Breast epithelium (tissue), 4 donors: ENCODE results near the gene UGT1A8. TPM values are rescaled to one million over a fixed set of nuclear protein-coding genes. Genes with fewer than 3 reads are reported as not detected.

Experiments
- DNase-seq, 2 donors: peaks; one replicate each; pipeline ENCODE4 v3.0.0-alpha.2; 2019; ENCODE audit warnings: low spot score in 2 of 2
- H3K27ac ChIP-seq, 2 donors: fragments of 200-600 bp; sonication (generic) in 1 of 2; one replicate each; pipeline ENCODE4 v1.5.1; 2016 to 2019; ENCODE audit warnings: mild to moderate bottlenecking in 1 of 2
- H3K27me3 ChIP-seq, 2 donors: fragments of 200-600 bp; sonication (generic) in 1 of 2; one replicate each; pipeline versions ENCODE4 v1.5.1 to v1.6.0; 2017 to 2019; ENCODE audit warnings: control low read depth in 1 of 2, mild to moderate bottlenecking in 1 of 2
- H3K36me3 ChIP-seq: fragments of 200-600 bp; one replicate; pipeline ENCODE4 v1.5.1; 2019
- H3K4me1 ChIP-seq, 2 donors: fragments of 200-600 bp; sonication (generic); one replicate each; pipeline ENCODE4 v1.5.1; 2016 to 2019; ENCODE audit warnings: control low read depth in 1 of 2
- H3K4me3 ChIP-seq, 3 donors: fragments of 200-600 bp; sonication (generic); 1 replicate in 2 of 3; 2 replicates in 1 of 3; pipeline ENCODE4 v1.5.1; 2016 to 2019; ENCODE audit warnings: mild to moderate bottlenecking in 3 of 3, moderate library complexity in 2 of 3
- H3K9me3 ChIP-seq, 2 donors: fragments of 200-600 bp; sonication (generic) in 1 of 2; one replicate each; pipeline ENCODE4 v1.5.1; 2016 to 2019; ENCODE audit warnings: control low read depth in 1 of 2
- POLR2A ChIP-seq: fragments of 450-650 bp; IDR thresholded peaks from one replicate; pipeline ENCODE4 v1.6.1; 2016; ENCODE audit warnings: antibody characterized with exemption, mild to moderate bottlenecking, moderate library complexity
- POLR2AphosphoS5 ChIP-seq, 3 donors: sonication (generic); formaldehyde crosslinking; IDR thresholded peaks; one replicate each; pipeline ENCODE4 v1.6.1; 2017; ENCODE audit warnings: antibody characterized with exemption in 3 of 3
- intact Hi-C: fragments of 100-400 bp; cut with DNase I; formaldehyde crosslinking; loops from one replicate; pipeline ENCODE4 v1.15.1; 2023; ENCODE audit warnings: low total_unique reads
- total RNA-seq, 3 donors: library from RNA; depleted of rRNA; stranded (reverse); fragments of >200 nt; gene quantifications; one replicate each; pipeline ENCODE4 v1.1.0, GENCODE V29; 2016
- TF ChIP-seq, protein P1 (sequence below), 3 donors: fragments of 450-650 bp; IDR thresholded peaks; one replicate each; pipeline ENCODE4 v1.5.1; 2016 to 2017; ENCODE audit warnings: antibody characterized with exemption in 3 of 3, mild to moderate bottlenecking in 3 of 3, moderate library complexity in 3 of 3

The UGT1A8 gene
- total RNA-seq, 3 donors from 2014 or later, result not detected

DNA sequence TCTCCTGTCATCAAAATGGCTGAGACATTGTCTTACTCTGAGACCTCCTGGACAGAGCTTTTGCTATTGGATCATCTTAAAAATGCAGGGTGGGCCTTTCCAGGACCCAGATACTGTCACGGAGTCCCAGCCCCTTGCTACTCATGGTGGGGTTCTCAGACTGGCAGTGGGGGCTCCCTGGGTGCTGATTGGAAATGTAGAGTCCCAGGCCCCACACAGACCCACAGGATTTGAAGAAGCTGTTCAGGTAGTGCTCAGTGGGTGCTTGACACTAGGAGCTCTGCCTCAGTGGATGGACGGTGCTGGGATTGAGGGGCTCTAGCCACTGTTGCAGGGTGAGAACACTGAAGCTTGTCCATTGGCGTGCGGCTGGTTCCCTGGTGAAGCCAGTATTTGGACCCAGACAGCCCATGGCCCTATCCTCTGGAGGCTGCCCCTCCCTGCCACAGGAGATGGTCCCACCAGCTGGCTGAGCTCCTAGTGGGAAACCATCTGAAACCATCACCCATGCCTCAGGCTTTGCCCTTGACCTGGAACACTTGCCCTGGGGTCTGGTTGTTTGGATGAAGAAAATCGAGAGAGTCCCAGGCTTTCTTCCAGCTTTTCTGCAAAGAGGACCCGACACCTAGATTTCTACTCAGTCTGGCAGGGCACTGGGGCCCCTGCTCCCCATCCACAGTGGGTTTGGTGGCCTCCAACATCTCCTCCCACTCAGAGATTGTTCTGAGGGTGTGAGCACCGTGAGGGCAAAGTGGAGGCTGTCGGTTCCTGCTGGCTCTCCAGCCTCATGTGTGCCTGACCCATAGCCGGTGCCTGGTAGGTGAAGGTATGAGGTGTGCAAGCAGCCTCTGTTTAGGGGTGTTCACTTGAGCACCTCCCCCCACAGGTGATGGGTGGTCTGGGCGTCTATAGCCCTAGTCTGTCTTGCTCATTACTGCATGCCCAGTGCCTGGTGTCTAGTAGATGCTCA is 190.8 kb downstream of the UGT1A8 start:
- Histone ChIP-seq H3K9me3 (no peaks in the 10 kb centered on the region), H3K27me3 (no peaks in the 10 kb centered on the region), H3K36me3 (no peaks in the 10 kb centered on the region), H3K27ac (no peak overlapping the region), H3K4me1 (no peaks in the 10 kb centered on the region), H3K4me3 (no peak overlapping the region)
- DNase-seq, result no peak
- intact Hi-C loops, result no loop called here
- no peak for TF ChIP-seq POLR2A
- TF ChIP-seq POLR2AphosphoS5 (IDR thresholded peaks at IDR 0.05), result no peak
- TF ChIP-seq, protein P1, sequence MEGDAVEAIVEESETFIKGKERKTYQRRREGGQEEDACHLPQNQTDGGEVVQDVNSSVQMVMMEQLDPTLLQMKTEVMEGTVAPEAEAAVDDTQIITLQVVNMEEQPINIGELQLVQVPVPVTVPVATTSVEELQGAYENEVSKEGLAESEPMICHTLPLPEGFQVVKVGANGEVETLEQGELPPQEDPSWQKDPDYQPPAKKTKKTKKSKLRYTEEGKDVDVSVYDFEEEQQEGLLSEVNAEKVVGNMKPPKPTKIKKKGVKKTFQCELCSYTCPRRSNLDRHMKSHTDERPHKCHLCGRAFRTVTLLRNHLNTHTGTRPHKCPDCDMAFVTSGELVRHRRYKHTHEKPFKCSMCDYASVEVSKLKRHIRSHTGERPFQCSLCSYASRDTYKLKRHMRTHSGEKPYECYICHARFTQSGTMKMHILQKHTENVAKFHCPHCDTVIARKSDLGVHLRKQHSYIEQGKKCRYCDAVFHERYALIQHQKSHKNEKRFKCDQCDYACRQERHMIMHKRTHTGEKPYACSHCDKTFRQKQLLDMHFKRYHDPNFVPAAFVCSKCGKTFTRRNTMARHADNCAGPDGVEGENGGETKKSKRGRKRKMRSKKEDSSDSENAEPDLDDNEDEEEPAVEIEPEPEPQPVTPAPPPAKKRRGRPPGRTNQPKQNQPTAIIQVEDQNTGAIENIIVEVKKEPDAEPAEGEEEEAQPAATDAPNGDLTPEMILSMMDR (IDR thresholded peaks at IDR 0.05), result no peak

DNA sequence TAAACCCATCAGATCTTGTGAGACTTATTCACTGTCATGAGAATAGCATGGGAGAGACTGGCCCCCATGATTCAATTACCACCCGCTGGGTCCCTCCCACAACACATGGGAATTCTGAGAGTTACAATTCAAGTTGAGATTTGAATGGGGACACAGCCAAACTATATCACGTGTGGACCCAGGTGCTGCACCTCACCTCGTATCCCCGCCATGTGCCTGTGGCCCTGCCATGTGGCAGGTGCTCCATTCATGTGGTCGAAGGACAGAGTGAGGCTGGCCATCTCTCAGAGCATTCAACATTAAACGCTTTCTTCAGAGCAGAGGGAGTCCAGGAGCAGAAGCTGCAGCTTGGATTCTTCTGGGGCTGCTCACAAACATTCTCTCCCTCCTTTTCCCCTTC is 193.0 kb downstream of the UGT1A8 start:
- intact Hi-C loops, result no loop called here
- Histone ChIP-seq H3K4me1 (no peaks in the 10 kb centered on the region), H3K27ac (no peak overlapping the region), H3K36me3 (no peaks in the 10 kb centered on the region), H3K9me3 (no peaks in the 10 kb centered on the region), H3K4me3 (no peak overlapping the region), H3K27me3 (no peaks in the 10 kb centered on the region)
- no peak for DNase-seq
- TF ChIP-seq POLR2AphosphoS5 (IDR thresholded peaks at IDR 0.05) (no peak), POLR2A (no peak)
- TF ChIP-seq, protein P1 (IDR thresholded peaks at IDR 0.05), result no peak

DNA sequence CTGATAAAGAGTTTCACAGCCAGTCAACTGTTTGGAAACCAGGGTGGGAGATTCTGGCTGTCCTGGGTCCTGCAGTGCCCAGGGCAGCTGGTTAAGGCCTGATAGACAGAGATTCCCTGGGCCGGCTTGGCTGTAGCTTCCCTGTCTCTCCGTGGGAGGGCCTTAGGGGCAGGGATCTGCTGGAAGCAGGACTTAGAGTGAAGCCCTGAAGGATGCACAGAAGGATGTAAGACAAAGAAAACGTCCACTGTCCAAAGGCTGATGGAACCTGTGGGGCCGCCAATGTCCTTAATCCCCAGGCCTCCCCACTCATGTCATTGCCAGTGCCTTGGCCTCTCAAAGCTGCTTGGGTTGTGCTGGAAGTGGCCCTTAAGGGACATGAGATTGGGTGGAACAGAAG is 193.7 kb downstream of the UGT1A8 start:
- H3K27me3 ChIP-seq, result no peaks in the 10 kb centered on the region
- no peak for DNase-seq
- H3K4me3 ChIP-seq, result no peak overlapping the region
- no peaks in the 10 kb centered on the region for H3K36me3 ChIP-seq
- H3K27ac ChIP-seq, result no peak overlapping the region
- H3K9me3 ChIP-seq, result no peaks in the 10 kb centered on the region
- TF ChIP-seq, protein P1 (IDR thresholded peaks at IDR 0.05), result no peak
- TF ChIP-seq POLR2A (no peak), POLR2AphosphoS5 (IDR thresholded peaks at IDR 0.05) (no peak)
- intact Hi-C loops, result no loop called here
- H3K4me1 ChIP-seq, result no peaks in the 10 kb centered on the region

DNA sequence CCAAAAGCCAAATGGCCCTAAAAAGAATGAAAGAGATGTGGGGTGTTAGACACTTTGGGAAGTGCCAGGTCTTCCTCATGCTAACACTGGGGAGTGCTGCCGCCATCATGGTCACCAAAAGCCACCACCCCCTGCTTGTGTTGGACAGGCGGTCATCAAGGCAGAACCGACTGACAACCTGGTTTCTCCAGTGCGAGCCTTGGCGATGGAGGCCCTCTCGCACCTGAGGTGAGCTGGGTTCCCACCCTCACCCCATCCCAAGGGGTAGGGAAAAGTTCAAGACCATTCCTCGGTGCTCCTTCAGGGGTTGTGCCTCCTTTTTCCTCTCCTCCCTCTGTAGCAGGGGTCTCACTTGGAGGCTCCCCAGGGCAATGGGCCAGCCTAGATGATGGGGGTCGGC is 194.3 kb downstream of the UGT1A8 start:
- Histone ChIP-seq H3K9me3 (no peaks in the 10 kb centered on the region), H3K4me1 (no peaks in the 10 kb centered on the region), H3K27me3 (no peaks in the 10 kb centered on the region), H3K36me3 (no peaks in the 10 kb centered on the region), H3K4me3 (no peak overlapping the region), H3K27ac (no peak overlapping the region)
- DNase-seq, result no peak
- intact Hi-C loops, result no loop called here
- TF ChIP-seq POLR2A (no peak), POLR2AphosphoS5 (IDR thresholded peaks at IDR 0.05) (no peak)
- TF ChIP-seq, protein P1 (IDR thresholded peaks at IDR 0.05), result no peak
